ENCODE data around the gene OGFR. TPM values are rescaled to one million over a fixed set of nuclear protein-coding genes. Genes with fewer than 3 reads are reported as not detected.

Gene OGFR
- total RNA-seq, 3 donors from 2014 or later: 39.3 to 63.1 (median 48.5) TPM

- ATAC-seq (peak; percentile 62), DNase-seq (peak in 2 of 3 donors; percentile 80)
- TF ChIP-seq CTCF (IDR thresholded peaks at IDR 0.05): peak; percentile 94
Measured at GRCh38 chr20:62808211-62808865, 3.7 kb downstream of the OGFR start.

GRCh38 chr20:62809530-62810428 is 5.1 kb downstream of the OGFR start:
- peaks cover 4% of the 10 kb centered on the region for H3K36me3 ChIP-seq (ENCODE audit: low read depth)
- DNase-seq: no peak
- H3K9me3 ChIP-seq: no peaks in the 10 kb centered on the region
- intact Hi-C loops (cut with DNase I, micrococcal nuclease): no loop called here
- H3K4me3 ChIP-seq: no peak overlapping the region
- no peak for TF ChIP-seq CTCF (IDR thresholded peaks at IDR 0.05)
- no peak for ATAC-seq
- peaks cover 19% of the 10 kb centered on the region for H3K4me1 ChIP-seq (ENCODE audit: low read depth)

More at GRCh38 chr20:62808211-62808865, 3.7 kb downstream of the OGFR start:
- Histone ChIP-seq H3K4me3 (no peak overlapping the region), H3K4me1 (ENCODE audit: low read depth) (peaks cover 25% of the 10 kb centered on the region), H3K9me3 (no peaks in the 10 kb centered on the region), H3K36me3 (ENCODE audit: low read depth) (peaks cover 4% of the 10 kb centered on the region)
- intact Hi-C loops (cut with DNase I, micrococcal nuclease): no loop called here

GRCh38 chr20:62811320-62811719 is 6.7 kb downstream of the OGFR start:
- TF ChIP-seq CTCF (IDR thresholded peaks at IDR 0.05): no peak

GRCh38 chr20:62811720-62812119 is 7.1 kb downstream of the OGFR start:
- no peak for TF ChIP-seq CTCF (IDR thresholded peaks at IDR 0.05)
- ATAC-seq (no peak), DNase-seq (no peak)
- Histone ChIP-seq H3K9me3 (no peaks in the 10 kb centered on the region), H3K4me1 (ENCODE audit: low read depth) (peaks cover 23% of the 10 kb centered on the region), H3K4me3 (no peak overlapping the region), H3K36me3 (ENCODE audit: low read depth) (peaks cover 4% of the 10 kb centered on the region)
- intact Hi-C loops (cut with DNase I, micrococcal nuclease): no loop called here

More at GRCh38 chr20:62811320-62811719, 6.7 kb downstream of the OGFR start:
- H3K4me1 ChIP-seq (ENCODE audit: low read depth): peaks cover 23% of the 10 kb centered on the region
- H3K9me3 ChIP-seq: no peaks in the 10 kb centered on the region
- DNase-seq (no peak), ATAC-seq (no peak)
- intact Hi-C loops (cut with DNase I, micrococcal nuclease): no loop called here
- peaks cover 4% of the 10 kb centered on the region for H3K36me3 ChIP-seq (ENCODE audit: low read depth)
- no peak overlapping the region for H3K4me3 ChIP-seq

- intact Hi-C loops (cut with DNase I, micrococcal nuclease): no loop called here
- H3K36me3 ChIP-seq (ENCODE audit: low read depth): peaks cover 4% of the 10 kb centered on the region
- ATAC-seq: no peak
Measured at GRCh38 chr20:62812181-62812906, 7.7 kb downstream of the OGFR start.

More at GRCh38 chr20:62812181-62812906, 7.7 kb downstream of the OGFR start:
- TF ChIP-seq CTCF (IDR thresholded peaks at IDR 0.05): no peak
- H3K4me1 ChIP-seq (ENCODE audit: low read depth): peaks cover 17% of the 10 kb centered on the region
- no peak for DNase-seq
- H3K4me3 ChIP-seq: no peak overlapping the region
- no peaks in the 10 kb centered on the region for H3K9me3 ChIP-seq
